Fibroblast of mammary gland (primary cell): ENCODE data around the gene LPP.

Source experiments
- DNase-seq: peaks from one replicate; pipeline ENCODE4 v3.0.0-alpha.2; 2010; ENCODE audit warnings: low read depth
- H3K4me3 ChIP-seq: 2 replicates; pipeline ENCODE4 v1.5.1; 2011; ENCODE audit warnings: low read depth, mild to moderate bottlenecking, low read length, moderate library complexity; ENCODE audit not compliant: control insufficient read depth
- CTCF ChIP-seq: conservative IDR thresholded peaks from 2 replicates; pipeline ENCODE4 v1.5.1; 2011; ENCODE audit warnings: low read depth, low read length, inconsistent platforms; ENCODE audit not compliant: control insufficient read depth, insufficient read depth

LPP gene

GRCh38 chr3:188518835-188519452 is 365.0 kb downstream of the LPP start:
- no peak for TF ChIP-seq CTCF
- H3K4me3 ChIP-seq = no peak overlapping the region
- peak; percentile 20 for DNase-seq

- peak; percentile 31 for DNase-seq
- TF ChIP-seq CTCF = no peak
- no peak overlapping the region for H3K4me3 ChIP-seq
Measured at GRCh38 chr3:188520466-188520865, 366.5 kb downstream of the LPP start.

- TF ChIP-seq CTCF = no peak
- H3K4me3 ChIP-seq = no peak overlapping the region
- no peak for DNase-seq
Measured at GRCh38 chr3:188522115-188522514, 368.2 kb downstream of the LPP start.

- DNase-seq = no peak
- no peak for TF ChIP-seq CTCF
- H3K4me3 ChIP-seq = no peak overlapping the region
Measured at GRCh38 chr3:188523291-188523690, 369.3 kb downstream of the LPP start.

GRCh38 chr3:188524052-188524451 is 370.1 kb downstream of the LPP start:
- TF ChIP-seq CTCF = no peak
- H3K4me3 ChIP-seq = no peak overlapping the region
- DNase-seq = no peak

- H3K4me3 ChIP-seq = no peak overlapping the region
- DNase-seq = peak; percentile 38
- no peak for TF ChIP-seq CTCF
Measured at GRCh38 chr3:188526057-188526456, 372.1 kb downstream of the LPP start.

GRCh38 chr3:188527389-188527788 is 373.4 kb downstream of the LPP start:
- TF ChIP-seq CTCF = no peak
- H3K4me3 ChIP-seq = no peak overlapping the region
- DNase-seq = no peak
